PC-9 (cell line): ENCODE data around the gene TMPRSS9. TPM values are rescaled to one million over a fixed set of nuclear protein-coding genes. Genes with fewer than 3 reads are reported as not detected.

Experiments used
- BruUV-seq: library from RNA; stranded (reverse); fragments of 400-500 nt; replicated peaks from 2 replicates; lab custom pipeline; 2021; lab: Mats Ljungman, UMichigan
- CTCF ChIA-PET: fragments of 300-600 bp; sonication (Branson Sonifier 250); formaldehyde crosslinking; loops from one replicate; lab custom pipeline; 2022; ENCODE audit warnings: antibody characterized with exemption; lab: Charles Lee
- POLR2A ChIA-PET: fragments of 300-600 bp; sonication (Branson Sonifier 250); formaldehyde crosslinking; loops from one replicate; lab custom pipeline; 2022; ENCODE audit warnings: antibody characterized with exemption; ENCODE audit not compliant: unreplicated experiment; lab: Charles Lee
- DNase-seq, 2 experiments: peaks; one replicate each; pipeline versions ENCODE4 v3.0.0 to v3.0.0-alpha.2; 2015 to 2022; ENCODE audit warnings: mixed read lengths in 1 of 2
- H2AFZ ChIP-seq: fragments of 200-600 bp; sonication (generic); 2 replicates; pipeline ENCODE4 v1.8.1; 2017; ENCODE audit warnings: antibody characterized with exemption
- H3F3A ChIP-seq: fragments of 200-600 bp; sonication (generic); 2 replicates; pipeline ENCODE4 v1.8.1; 2017; ENCODE audit warnings: antibody characterized with exemption, mild to moderate bottlenecking, low read depth; ENCODE audit not compliant: insufficient read depth
- H3K27ac ChIP-seq: fragments of 200-600 bp; sonication (generic); 2 replicates; pipeline ENCODE4 v1.6.1; 2016; ENCODE audit warnings: mixed run types
- H3K27me3 ChIP-seq: fragments of 200-600 bp; sonication (generic); 2 replicates; pipeline ENCODE4 v1.6.1; 2016; ENCODE audit warnings: low read depth, mixed run types; ENCODE audit not compliant: insufficient read depth
- H3K36me3 ChIP-seq: fragments of 200-600 bp; sonication (generic); 2 replicates; pipeline ENCODE4 v1.6.1; 2016; ENCODE audit warnings: low read depth, mixed run types
- H3K4me1 ChIP-seq: fragments of 200-600 bp; sonication (generic); replicated peaks from 2 replicates; pipeline ENCODE4 v1.6.1; 2016; ENCODE audit warnings: mixed run types; ENCODE audit not compliant: insufficient read depth
- H3K4me2 ChIP-seq: fragments of 200-600 bp; sonication (generic); 2 replicates; pipeline ENCODE4 v1.6.1; 2017; ENCODE audit warnings: mixed run types
- H3K4me3 ChIP-seq: fragments of 200-600 bp; sonication (generic); 2 replicates; pipeline ENCODE4 v1.6.1; 2016; ENCODE audit warnings: mixed run types
- H3K79me2 ChIP-seq: fragments of 200-600 bp; sonication (generic); 2 replicates; pipeline ENCODE4 v1.6.1; 2017; ENCODE audit warnings: low read depth, mixed run types
- H3K9me2 ChIP-seq: fragments of 200-600 bp; sonication (generic); 2 replicates; pipeline ENCODE4 v1.8.1; 2017; ENCODE audit warnings: mild to moderate bottlenecking; ENCODE audit not compliant: insufficient read depth
- H3K9me3 ChIP-seq: fragments of 200-600 bp; sonication (generic); 2 replicates; pipeline ENCODE4 v1.8.1; 2016; ENCODE audit warnings: low read depth; ENCODE audit not compliant: insufficient read depth
- H4K20me1 ChIP-seq: fragments of 200-600 bp; sonication (generic); 2 replicates; pipeline ENCODE4 v1.8.1; 2017; ENCODE audit not compliant: insufficient read depth
- CTCF ChIP-seq: fragments of 200-600 bp; sonication (generic); conservative IDR thresholded peaks from 2 replicates; pipeline ENCODE4 v1.6.1; 2017; ENCODE audit warnings: mixed run types, antibody characterized with exemption, mild to moderate bottlenecking, moderate library complexity
- EZH2 ChIP-seq: fragments of 200-600 bp; sonication (generic); IDR thresholded peaks from 2 replicates; pipeline ENCODE4 v1.8.0; 2017; ENCODE audit warnings: antibody characterized with exemption, low read depth
- intact Hi-C: fragments of 100-400 bp; cut with micrococcal nuclease; formaldehyde crosslinking; loops from one replicate; pipeline ENCODE4 v1.10.0; 2022; ENCODE audit not compliant: unreplicated experiment
- total RNA-seq: library from RNA; stranded (reverse); gene quantifications from 2 replicates; pipeline ENCODE4 v1.2.3, GENCODE V29; 2021

The TMPRSS9 gene
- total RNA-seq, 1 experiment from 2014 or later, result 0.20 TPM

GRCh38 chr19:2332341-2333026 lies 27.6 kb upstream of the TMPRSS9 start:
- Histone ChIP-seq H3K27me3 (no peaks in the 10 kb centered on the region), H4K20me1 (no peaks in the 10 kb centered on the region), H3K4me3 (no peak overlapping the region), H3K4me1 (peaks cover 6% of the 10 kb centered on the region; the same call in 1 of the 2 replicates), H3K9me3 (no peaks in the 10 kb centered on the region), H3K4me2 (no peak overlapping the region), H3F3A (peaks cover 15% of the 10 kb centered on the region; the same call in 1 of the 2 replicates), H3K79me2 (peaks cover 48% of the 10 kb centered on the region), H2AFZ (no peak overlapping the region), H3K36me3 (no peaks in the 10 kb centered on the region), H3K27ac (no peak overlapping the region), H3K9me2 (no peaks in the 10 kb centered on the region)
- no TSS peak for BruUV-seq
- POLR2A ChIA-PET, result no interaction called here
- CTCF ChIA-PET, result interaction anchor here (0.6 kb wide), 1 partner anchor 176 kb away, joined by 4 read pairs; no protein-coding TSS in a partner anchor
- TF ChIP-seq CTCF (no peak), EZH2 (no peak)
- DNase-seq, result no peak
- intact Hi-C loops, result no loop called here

- no peak for DNase-seq
- Histone ChIP-seq H3K79me2 (peaks cover 40% of the 10 kb centered on the region), H3K27me3 (no peaks in the 10 kb centered on the region), H3K9me3 (no peaks in the 10 kb centered on the region), H3K36me3 (no peaks in the 10 kb centered on the region), H4K20me1 (no peaks in the 10 kb centered on the region), H3F3A (peaks cover 15% of the 10 kb centered on the region; the same call in 1 of the 2 replicates), H3K4me2 (no peak overlapping the region), H3K4me1 (peaks cover 6% of the 10 kb centered on the region; the same call in 1 of the 2 replicates), H3K27ac (no peak overlapping the region), H3K4me3 (no peak overlapping the region), H2AFZ (no peak overlapping the region), H3K9me2 (no peaks in the 10 kb centered on the region)
- BruUV-seq, result no TSS peak
- TF ChIP-seq EZH2 (no peak), CTCF (no peak)
- ChIA-PET CTCF (no interaction called here), POLR2A (no interaction called here)
- intact Hi-C loops, result no loop called here
Observed at GRCh38 chr19:2333027-2333806, 26.8 kb upstream of the TMPRSS9 start.

DNA sequence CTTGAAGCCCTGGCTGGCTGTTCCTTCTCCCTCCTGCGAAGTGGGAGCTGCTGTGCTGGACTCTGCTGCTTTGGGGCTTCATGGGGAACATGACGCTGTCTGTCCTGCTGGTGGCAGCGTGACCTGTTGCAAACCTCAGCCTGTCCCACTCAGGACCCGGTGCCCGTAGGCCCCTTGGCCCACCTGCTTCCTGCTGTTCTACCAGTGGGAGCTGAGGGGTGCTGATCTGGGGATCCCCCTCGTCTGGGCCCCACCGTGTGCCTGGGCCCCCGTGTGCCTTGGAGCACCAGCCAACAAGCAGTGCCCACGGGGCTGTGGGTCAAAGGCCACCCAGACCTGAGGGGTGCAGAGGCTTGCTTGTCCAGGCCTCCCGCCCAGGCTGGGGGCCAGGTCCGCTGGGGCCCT lies 26.3 kb upstream of the TMPRSS9 start:
- DNase-seq, result no peak
- H3K4me3 ChIP-seq, result no peak overlapping the region
- H3F3A ChIP-seq, result peaks cover 15% of the 10 kb centered on the region; the same call in 1 of the 2 replicates
- no peaks in the 10 kb centered on the region for H4K20me1 ChIP-seq
- H3K4me1 ChIP-seq, result peaks cover 6% of the 10 kb centered on the region; the same call in 1 of the 2 replicates
- no peaks in the 10 kb centered on the region for H3K9me3 ChIP-seq
- H2AFZ ChIP-seq, result no peak overlapping the region
- no peaks in the 10 kb centered on the region for H3K36me3 ChIP-seq
- H3K4me2 ChIP-seq, result no peak overlapping the region
- ChIA-PET CTCF (no interaction called here), POLR2A (no interaction called here)
- no peak overlapping the region for H3K27ac ChIP-seq
- no peaks in the 10 kb centered on the region for H3K9me2 ChIP-seq
- intact Hi-C loops, result no loop called here
- no peaks in the 10 kb centered on the region for H3K27me3 ChIP-seq
- no TSS peak for BruUV-seq
- H3K79me2 ChIP-seq, result peaks cover 37% of the 10 kb centered on the region
- TF ChIP-seq EZH2 (no peak), CTCF (no peak)
